CD4-positive, alpha-beta T cell treated with Interleukin-17A for 1 hour (primary cell): ENCODE results near the gene NRSN2.
A peak's percentile ranks its signal among the peaks of the same experiment; 100 is the strongest.
"Not testable (repeated sequence)": the region's sequence is repeated elsewhere in the genome, so short reads cannot be mapped to it uniquely, and the experiment has no call there.

ENCODE experiments used
- DNase-seq: peaks from one replicate; pipeline ENCODE4 v3.0.0-alpha.2; 2020

Gene NRSN2

GRCh38 chr20:375265-375889 lies 28.5 kb downstream of the NRSN2 start:
- no peak for DNase-seq

GRCh38 chr20:376089-376488 lies 29.2 kb downstream of the NRSN2 start:
- DNase-seq: no peak

GRCh38 chr20:376750-377149 lies 29.8 kb downstream of the NRSN2 start:
- DNase-seq: no peak

- not testable (repeated sequence) for DNase-seq
Measured at GRCh38 chr20:377578-377977, 30.7 kb downstream of the NRSN2 start.

GRCh38 chr20:378961-379336 lies 32.0 kb downstream of the NRSN2 start:
- no peak for DNase-seq

GRCh38 chr20:380763-381580 lies 34.1 kb downstream of the NRSN2 start:
- peak; percentile 46 for DNase-seq

GRCh38 chr20:381581-382290 lies 34.8 kb downstream of the NRSN2 start:
- peak; percentile 84 for DNase-seq

- no peak for DNase-seq
Measured at GRCh38 chr20:382291-383115, 35.6 kb downstream of the NRSN2 start.

GRCh38 chr20:383889-384288 lies 37.0 kb downstream of the NRSN2 start:
- DNase-seq: no peak

- DNase-seq: no peak
Measured at GRCh38 chr20:384723-385122, 37.8 kb downstream of the NRSN2 start.

- no peak for DNase-seq
Measured at GRCh38 chr20:385448-385847, 38.5 kb downstream of the NRSN2 start.

- DNase-seq: not testable (repeated sequence)
Measured at GRCh38 chr20:386634-387033, 39.7 kb downstream of the NRSN2 start.

- no peak for DNase-seq
Measured at GRCh38 chr20:387520-387919, 40.6 kb downstream of the NRSN2 start.

- no peak for DNase-seq
Measured at GRCh38 chr20:388034-388994, 41.4 kb downstream of the NRSN2 start.

- no peak for DNase-seq
Measured at GRCh38 chr20:389220-389619, 42.3 kb downstream of the NRSN2 start.

GRCh38 chr20:391041-391711 lies 44.3 kb downstream of the NRSN2 start:
- DNase-seq: no peak

GRCh38 chr20:393296-393695 lies 46.4 kb downstream of the NRSN2 start:
- DNase-seq: not testable (repeated sequence)

GRCh38 chr20:396252-396618 lies 49.3 kb downstream of the NRSN2 start:
- no peak for DNase-seq

GRCh38 chr20:396619-397431 lies 49.9 kb downstream of the NRSN2 start:
- no peak for DNase-seq
